Endothelial cell of umbilical vein (primary cell): ENCODE results near the gene ING2. TPM values are rescaled to one million over a fixed set of nuclear protein-coding genes. Genes with fewer than 3 reads are reported as not detected.

Experiments used
- BruUV-seq: library from RNA; stranded (reverse); fragments of 400-500 nt; replicated peaks from 2 replicates; lab custom pipeline; 2021; lab: Mats Ljungman, UMichigan
- CTCF ChIA-PET: fragments of 300-600, 350-600 bp; sonication (Branson Sonifier 250); formaldehyde crosslinking; loops from one replicate; lab custom pipeline; 2021; ENCODE audit warnings: antibody characterized with exemption, inconsistent platforms; lab: Charles Lee
- POLR2A ChIA-PET: fragments of 300-600, 350-600 bp; sonication (Branson Sonifier 250); formaldehyde crosslinking; loops from one replicate; lab custom pipeline; 2021; ENCODE audit warnings: antibody characterized with exemption, inconsistent platforms; lab: Charles Lee
- DNase-seq: peaks from one replicate; pipeline ENCODE4 v3.0.0-alpha.2; 2011; ENCODE audit warnings: low read depth, low spot score
- FAIRE-seq: peaks from 2 replicates; lab custom pipeline; 2011; peaks lifted over from hg19 to GRCh38; lab: Jason Lieb, UNC
- H2AFZ ChIP-seq: 2 replicates; pipeline ENCODE4 v1.6.0; 2012; ENCODE audit warnings: low read depth, low read length, control low read depth, inconsistent platforms
- H3K27ac ChIP-seq: 2 replicates; pipeline ENCODE4 v1.5.1; 2011; ENCODE audit warnings: low read depth, mild to moderate bottlenecking, control low read depth, low read length, moderate library complexity; ENCODE audit not compliant: insufficient read depth
- H3K27me3 ChIP-seq, 2 experiments: 2 replicates each; pipeline versions ENCODE4 v1.6.0 to v1.6.1; 2011; ENCODE audit warnings: low read length in 2 of 2, mixed read lengths in 1 of 2; ENCODE audit not compliant: control insufficient read depth in 2 of 2, insufficient read depth in 2 of 2
- H3K36me3 ChIP-seq, 2 experiments: 2 replicates in 1 of 2; 3 replicates in 1 of 2; pipeline ENCODE4 v1.5.1; 2011; ENCODE audit warnings: low read length in 2 of 2, mild to moderate bottlenecking in 1 of 2, moderate library complexity in 1 of 2; ENCODE audit not compliant: control insufficient read depth in 2 of 2, insufficient read depth in 2 of 2; ENCODE audit errors: extremely low read depth in 1 of 2
- H3K4me1 ChIP-seq: 3 replicates; pipeline ENCODE4 v1.5.1; 2011; ENCODE audit warnings: mild to moderate bottlenecking, low read length; ENCODE audit not compliant: control insufficient read depth, insufficient read depth; ENCODE audit errors: extremely low read depth
- H3K4me2 ChIP-seq: 2 replicates; pipeline ENCODE4 v1.6.1; 2011; ENCODE audit warnings: low read length, control low read depth, mixed read lengths; ENCODE audit not compliant: insufficient read depth
- H3K4me3 ChIP-seq, 3 experiments: fragments of 200-600 bp in 1 of 3; sonication (generic), shearing (Covaris generic) in 1 of 3; replicated peaks in 1 of 3; 2 replicates each; pipeline ENCODE4 v1.5.1; 2011 to 2016; ENCODE audit warnings: control low read depth in 3 of 3, low read length in 3 of 3, mild to moderate bottlenecking in 2 of 3, inconsistent platforms in 1 of 3, low read depth in 1 of 3, moderate library complexity in 1 of 3; ENCODE audit not compliant: insufficient read depth in 1 of 3
- H3K79me2 ChIP-seq: 2 replicates; pipeline ENCODE4 v1.6.0; 2012; ENCODE audit warnings: low read length, inconsistent platforms; ENCODE audit not compliant: control insufficient read depth, insufficient read depth
- H3K9ac ChIP-seq: replicated peaks from 2 replicates; pipeline ENCODE3; 2011; ENCODE audit warnings: low read length, control low read depth; ENCODE audit not compliant: insufficient read depth; ENCODE audit errors: extremely low read depth
- H3K9me1 ChIP-seq: replicated peaks from 3 replicates; pipeline ENCODE4 v1.6.0; 2011; ENCODE audit warnings: mild to moderate bottlenecking, low read length; ENCODE audit not compliant: control insufficient read depth, insufficient read depth; ENCODE audit errors: extremely low read depth
- H3K9me3 ChIP-seq: replicated peaks from 2 replicates; pipeline ENCODE4 v1.5.1; 2012; ENCODE audit warnings: low read length, inconsistent platforms; ENCODE audit not compliant: control insufficient read depth, insufficient read depth
- H4K20me1 ChIP-seq: replicated peaks from 2 replicates; pipeline ENCODE3; 2011; ENCODE audit warnings: mild to moderate bottlenecking, low read length; ENCODE audit not compliant: control insufficient read depth, insufficient read depth; ENCODE audit errors: extremely low read depth
- CTCF ChIP-seq, 2 donors: IDR thresholded peaks; 1 replicate in 1 of 2; 2 replicates in 1 of 2; pipeline ENCODE4 v1.5.1; 2011; ENCODE audit warnings: low read length in 2 of 2, mild to moderate bottlenecking in 2 of 2, moderate library complexity in 2 of 2, control low read depth in 1 of 2, inconsistent platforms in 1 of 2, low read depth in 1 of 2; ENCODE audit not compliant: insufficient read depth in 1 of 2; ENCODE audit errors: extremely low read depth in 1 of 2
- EZH2 ChIP-seq: IDR thresholded peaks from 2 replicates; pipeline ENCODE4 v1.6.1; 2012; ENCODE audit warnings: borderline replicate concordance, low read depth, mild to moderate bottlenecking, moderate library complexity, low read length, inconsistent platforms; ENCODE audit not compliant: severe bottlenecking
- FOS ChIP-seq: IDR thresholded peaks from 2 replicates; pipeline ENCODE4 v1.6.1; 2011; ENCODE audit warnings: mild to moderate bottlenecking, low read length, moderate library complexity, borderline replicate concordance; ENCODE audit not compliant: insufficient read depth
- GATA2 ChIP-seq: IDR thresholded peaks from 2 replicates; pipeline ENCODE4 v1.7.0; 2011; ENCODE audit warnings: low read depth, mild to moderate bottlenecking, moderate library complexity, mixed read lengths, low read length; ENCODE audit not compliant: insufficient read length, insufficient read depth
- JUN ChIP-seq: IDR thresholded peaks from 2 replicates; pipeline ENCODE4 v1.6.1; 2011; ENCODE audit warnings: borderline replicate concordance, low read depth; ENCODE audit not compliant: insufficient read length, insufficient read depth
- MYC ChIP-seq: IDR thresholded peaks from one replicate; pipeline ENCODE4 v1.6.1; 2011; ENCODE audit warnings: mild to moderate bottlenecking, low read depth, low read length
- POLR2A ChIP-seq: IDR thresholded peaks from 2 replicates; pipeline ENCODE4 v1.6.1; 2012; ENCODE audit warnings: low read depth, mild to moderate bottlenecking, control low read depth, low read length
- POLR2AphosphoS5 ChIP-seq: IDR thresholded peaks from 2 replicates; pipeline ENCODE4 v1.6.1; 2012; ENCODE audit warnings: low read depth, mild to moderate bottlenecking, control low read depth, low read length, moderate library complexity; ENCODE audit not compliant: insufficient read depth
- dilution Hi-C: fragments of 300-500 bp; cut with MboI; formaldehyde crosslinking; loops from one replicate; pipeline ENCODE4 v1.15.0; 2019; ENCODE audit warnings: low sequenced_read_pairs; ENCODE audit not compliant: extremely low pct_ligation_motif_present
- intact Hi-C: fragments of 100-400 bp; cut with micrococcal nuclease; formaldehyde crosslinking; loops from one replicate; pipeline ENCODE4 v1.10.0; 2022
- polyA plus RNA-seq, 4 experiments: library from polyadenylated mRNA; depleted of rRNA in 3 of 4; stranded (reverse) in 3 of 4; unstranded in 1 of 4; fragments of >200 nt; gene quantifications; 2 replicates each; pipeline versions ENCODE4 v1.2.1 to v1.2.3, GENCODE V29; 2011 to 2012; ENCODE audit warnings: missing spikeins in 1 of 4
- total RNA-seq: library from RNA; stranded (reverse); gene quantifications from 2 replicates; pipeline ENCODE4 v1.2.3, GENCODE V29; 2021
- TF ChIP-seq, protein P1 (sequence below): IDR thresholded peaks from 2 replicates; pipeline ENCODE4 v1.6.1; 2011; ENCODE audit not compliant: insufficient read depth, insufficient read length

Gene ING2
- total and polyA plus RNA-seq, 2 donors (not counting 3 experiments of a cell fraction or from before 2014, with no cell fraction given): 2.7 to 8.4 TPM

- H3K9me1 ChIP-seq: no peaks in the 10 kb centered on the region
- no peak overlapping the region for H2AFZ ChIP-seq
- DNase-seq: no peak
- no peak for FAIRE-seq
- no peaks in the 10 kb centered on the region for H3K27me3 ChIP-seq
- no peaks in the 10 kb centered on the region for H3K36me3 ChIP-seq
- H3K27ac ChIP-seq: no peak overlapping the region
- no peaks in the 10 kb centered on the region for H3K9me3 ChIP-seq
- TF ChIP-seq JUN: no peak
- no peak for TF ChIP-seq FOS
- TF ChIP-seq CTCF (IDR thresholded peaks at IDR 0.05; ENCODE audit: extremely low read depth in 1 of 2, insufficient read depth in 1 of 2, low read depth in 1 of 2, low read length in 2 of 2): no peak
- no peak for TF ChIP-seq POLR2AphosphoS5
- no peak for TF ChIP-seq GATA2
- no peak for TF ChIP-seq EZH2
- TF ChIP-seq POLR2A: no peak
- TF ChIP-seq, protein P1, sequence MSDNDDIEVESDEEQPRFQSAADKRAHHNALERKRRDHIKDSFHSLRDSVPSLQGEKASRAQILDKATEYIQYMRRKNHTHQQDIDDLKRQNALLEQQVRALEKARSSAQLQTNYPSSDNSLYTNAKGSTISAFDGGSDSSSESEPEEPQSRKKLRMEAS: no peak
- TF ChIP-seq MYC: no peak
- dilution Hi-C loops (no loop called here), intact Hi-C loops (no loop called here)
- ChIA-PET CTCF (no interaction called here), POLR2A (no interaction called here)
- H3K4me1 ChIP-seq: no peaks in the 10 kb centered on the region
- no peak overlapping the region for H3K4me3 ChIP-seq
- H3K9ac ChIP-seq: no peak overlapping the region
- no peaks in the 10 kb centered on the region for H4K20me1 ChIP-seq
- no peaks in the 10 kb centered on the region for H3K79me2 ChIP-seq
- H3K4me2 ChIP-seq: no peak overlapping the region
- BruUV-seq: no TSS peak
Measured at GRCh38 chr4:183553601-183554345, 48.9 kb downstream of the ING2 start.
